ENCODE data around the gene CLN5.

The CLN5 gene

GRCh38 chr13:76976929-76977328, 15.0 kb upstream of the CLN5 start:
- Mint-ChIP-seq H3K9me3 (no peaks in the 10 kb centered on the region), H3K27ac (peak overlapping the region in 1 of 3 experiments; percentile 13), H3K27me3 (ENCODE audit: low read depth) (peaks cover 36% of the 10 kb centered on the region), H3K4me1 (peaks cover 11% of the 10 kb centered on the region), H3K4me3 (no peak overlapping the region), H3K36me3 (ENCODE audit: low read depth) (no peaks in the 10 kb centered on the region)
- TF ChIP-seq CTCF (IDR thresholded peaks at IDR 0.05; ENCODE audit: unreplicated experiment in 3 of 3), result no peak

- Mint-ChIP-seq H3K4me1 (peaks cover 6% of the 10 kb centered on the region), H3K27ac (no peak overlapping the region), H3K27me3 (ENCODE audit: low read depth) (peaks cover 36% of the 10 kb centered on the region), H3K4me3 (peak overlapping the region; percentile 42 to 50 (median 47)), H3K36me3 (ENCODE audit: low read depth) (no peaks in the 10 kb centered on the region), H3K9me3 (no peaks in the 10 kb centered on the region)
- peak; percentile 96 to 98 (median 98) for TF ChIP-seq CTCF (IDR thresholded peaks at IDR 0.05; ENCODE audit: unreplicated experiment in 3 of 3)
Observed at GRCh38 chr13:76980075-76980718, 11.7 kb upstream of the CLN5 start.

GRCh38 chr13:76982061-76982460, 9.8 kb upstream of the CLN5 start:
- H3K4me3 Mint-ChIP-seq, result no peak overlapping the region
- no peak overlapping the region for H3K27ac Mint-ChIP-seq
- H3K9me3 Mint-ChIP-seq, result no peaks in the 10 kb centered on the region
- no peaks in the 10 kb centered on the region for H3K36me3 Mint-ChIP-seq (ENCODE audit: low read depth)
- H3K4me1 Mint-ChIP-seq, result no peaks in the 10 kb centered on the region
- peaks cover 37% of the 10 kb centered on the region for H3K27me3 Mint-ChIP-seq (ENCODE audit: low read depth)
- no peak for TF ChIP-seq CTCF (IDR thresholded peaks at IDR 0.05; ENCODE audit: unreplicated experiment in 3 of 3)

GRCh38 chr13:76983676-76984075, 8.2 kb upstream of the CLN5 start:
- Mint-ChIP-seq H3K4me1 (no peaks in the 10 kb centered on the region), H3K36me3 (ENCODE audit: low read depth) (no peaks in the 10 kb centered on the region), H3K27ac (no peak overlapping the region), H3K9me3 (no peaks in the 10 kb centered on the region), H3K4me3 (no peak overlapping the region), H3K27me3 (ENCODE audit: low read depth) (peaks cover 33% of the 10 kb centered on the region)
- no peak for TF ChIP-seq CTCF (IDR thresholded peaks at IDR 0.05; ENCODE audit: unreplicated experiment in 3 of 3)

GRCh38 chr13:76991432-76991795, 467 bp upstream of the CLN5 start:
- H3K4me1 Mint-ChIP-seq, result peaks cover 21% of the 10 kb centered on the region
- no peaks in the 10 kb centered on the region for H3K27me3 Mint-ChIP-seq (ENCODE audit: low read depth)
- H3K9me3 Mint-ChIP-seq, result no peaks in the 10 kb centered on the region
- peak overlapping the region; percentile 97 to 99 (median 99) for H3K4me3 Mint-ChIP-seq
- TF ChIP-seq CTCF (IDR thresholded peaks at IDR 0.05; ENCODE audit: unreplicated experiment in 3 of 3), result no peak
- peak overlapping the region; percentile 80 to 86 (median 85) for H3K27ac Mint-ChIP-seq
- peaks cover 6% of the 10 kb centered on the region for H3K36me3 Mint-ChIP-seq (ENCODE audit: low read depth)

- peaks cover 21% of the 10 kb centered on the region for H3K4me1 Mint-ChIP-seq
- H3K9me3 Mint-ChIP-seq, result no peaks in the 10 kb centered on the region
- H3K4me3 Mint-ChIP-seq, result peak overlapping the region; percentile 97 to 99 (median 99)
- no peak for TF ChIP-seq CTCF (IDR thresholded peaks at IDR 0.05; ENCODE audit: unreplicated experiment in 3 of 3)
- H3K36me3 Mint-ChIP-seq (ENCODE audit: low read depth), result peaks cover 17% of the 10 kb centered on the region
- H3K27ac Mint-ChIP-seq, result peak overlapping the region; percentile 66 to 83 (median 79)
- H3K27me3 Mint-ChIP-seq (ENCODE audit: low read depth), result no peaks in the 10 kb centered on the region
Observed at GRCh38 chr13:76992548-76993001, 694 bp downstream of the CLN5 start.

Measured in nephron (organoid).